ENCODE measurements around the gene FOXC1.

GRCh38 chr6:1592852-1593251 lies 16.9 kb upstream of the FOXC1 start:
- TF ChIP-seq POLR2AphosphoS5 (IDR thresholded peaks at IDR 0.05; ENCODE audit: low read depth, low read length) (no peak), POLR2A (IDR thresholded peaks at IDR 0.05; ENCODE audit: low read depth, low read length) (no peak), SPI1 (IDR thresholded peaks at IDR 0.05; ENCODE audit: low read depth, low read length) (no peak), TAF1 (IDR thresholded peaks at IDR 0.05; ENCODE audit: low read depth, low read length) (no peak), POU2F2 (IDR thresholded peaks at IDR 0.05; ENCODE audit: low read depth, low read length) (no peak), PAX5 (IDR thresholded peaks at IDR 0.05; ENCODE audit: insufficient read depth, low read length, severe bottlenecking) (no peak)

Data from GM12891 (cell line).